SU-DHL-6 (cell line): ENCODE measurements around the gene PRKCA.

ENCODE experiments used
- CTCF ChIP-seq: fragments of 200-600 bp; sonication (generic); IDR thresholded peaks from one replicate; pipeline ENCODE4 v1.5.1; 2017; ENCODE audit warnings: antibody characterized with exemption, mild to moderate bottlenecking, low read length, moderate library complexity; ENCODE audit not compliant: insufficient read depth, poor library complexity, severe bottlenecking
- EZH2phosphoT487 ChIP-seq: fragments of 200-600 bp; sonication (generic), shearing (Covaris generic); conservative IDR thresholded peaks from 2 replicates; pipeline ENCODE4 v1.6.1; 2018; ENCODE audit warnings: mild to moderate bottlenecking, antibody characterized with exemption, low read length, moderate library complexity, mixed read lengths

- no peak for TF ChIP-seq EZH2phosphoT487
- no peak for TF ChIP-seq CTCF
Observed at GRCh38 chr17:66738301-66738700, 435.9 kb downstream of the PRKCA start.
